Sigmoid colon (tissue), 4 donors: ENCODE measurements around the gene CAMK4.

Source experiments
- EP300 ChIP-seq, 4 donors: sonication (generic); formaldehyde crosslinking; IDR thresholded peaks; one replicate each; pipeline ENCODE4 v1.6.1; 2017; ENCODE audit warnings: antibody characterized with exemption in 4 of 4
- POLR2AphosphoS5 ChIP-seq, 4 donors: sonication (generic); formaldehyde crosslinking; IDR thresholded peaks; one replicate each; pipeline ENCODE4 v1.6.1; 2017; ENCODE audit warnings: antibody characterized with exemption in 4 of 4
- TF ChIP-seq, protein P1 (sequence below), 4 experiments: fragments of 450-650 bp in 3 of 4; fragments of 200-600 bp in 1 of 4; IDR thresholded peaks; one replicate each; pipeline ENCODE4 v1.5.1; 2016 to 2019; ENCODE audit warnings: antibody characterized with exemption in 4 of 4, mild to moderate bottlenecking in 3 of 4, moderate library complexity in 2 of 4

GRCh38 chr5:111223787-111224560 is at the start of gene CAMK4:
- TF ChIP-seq, protein P1, sequence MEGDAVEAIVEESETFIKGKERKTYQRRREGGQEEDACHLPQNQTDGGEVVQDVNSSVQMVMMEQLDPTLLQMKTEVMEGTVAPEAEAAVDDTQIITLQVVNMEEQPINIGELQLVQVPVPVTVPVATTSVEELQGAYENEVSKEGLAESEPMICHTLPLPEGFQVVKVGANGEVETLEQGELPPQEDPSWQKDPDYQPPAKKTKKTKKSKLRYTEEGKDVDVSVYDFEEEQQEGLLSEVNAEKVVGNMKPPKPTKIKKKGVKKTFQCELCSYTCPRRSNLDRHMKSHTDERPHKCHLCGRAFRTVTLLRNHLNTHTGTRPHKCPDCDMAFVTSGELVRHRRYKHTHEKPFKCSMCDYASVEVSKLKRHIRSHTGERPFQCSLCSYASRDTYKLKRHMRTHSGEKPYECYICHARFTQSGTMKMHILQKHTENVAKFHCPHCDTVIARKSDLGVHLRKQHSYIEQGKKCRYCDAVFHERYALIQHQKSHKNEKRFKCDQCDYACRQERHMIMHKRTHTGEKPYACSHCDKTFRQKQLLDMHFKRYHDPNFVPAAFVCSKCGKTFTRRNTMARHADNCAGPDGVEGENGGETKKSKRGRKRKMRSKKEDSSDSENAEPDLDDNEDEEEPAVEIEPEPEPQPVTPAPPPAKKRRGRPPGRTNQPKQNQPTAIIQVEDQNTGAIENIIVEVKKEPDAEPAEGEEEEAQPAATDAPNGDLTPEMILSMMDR (IDR thresholded peaks at IDR 0.05) = no peak
- TF ChIP-seq POLR2AphosphoS5 (IDR thresholded peaks at IDR 0.05) (no peak), EP300 (IDR thresholded peaks at IDR 0.05) (no peak)
